ENCODE results near the gene FMN2.
"Not testable (repeated sequence)": the region's sequence is repeated elsewhere in the genome, so short reads cannot be mapped to it uniquely, and the experiment has no call there.

DNA sequence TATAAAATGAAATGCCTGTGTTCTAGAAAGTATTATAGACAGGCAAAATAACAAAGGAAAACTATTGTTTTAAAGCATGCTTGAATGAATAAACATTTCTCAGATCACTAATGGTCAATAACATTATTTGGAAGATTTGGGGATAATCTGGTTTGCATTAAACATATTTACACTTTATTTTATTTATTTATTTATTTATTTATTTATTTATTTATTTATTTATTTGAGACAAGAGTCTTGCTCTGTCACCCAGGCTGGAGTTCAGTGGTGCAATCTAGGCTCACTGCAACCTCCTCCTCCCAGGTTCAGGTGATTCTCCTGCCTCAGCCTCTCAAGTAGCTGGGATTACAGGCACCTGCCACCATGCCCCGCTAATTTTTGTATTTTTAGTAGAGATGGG, 236.7 kb downstream of the FMN2 start:
- TF ChIP-seq, protein P1, sequence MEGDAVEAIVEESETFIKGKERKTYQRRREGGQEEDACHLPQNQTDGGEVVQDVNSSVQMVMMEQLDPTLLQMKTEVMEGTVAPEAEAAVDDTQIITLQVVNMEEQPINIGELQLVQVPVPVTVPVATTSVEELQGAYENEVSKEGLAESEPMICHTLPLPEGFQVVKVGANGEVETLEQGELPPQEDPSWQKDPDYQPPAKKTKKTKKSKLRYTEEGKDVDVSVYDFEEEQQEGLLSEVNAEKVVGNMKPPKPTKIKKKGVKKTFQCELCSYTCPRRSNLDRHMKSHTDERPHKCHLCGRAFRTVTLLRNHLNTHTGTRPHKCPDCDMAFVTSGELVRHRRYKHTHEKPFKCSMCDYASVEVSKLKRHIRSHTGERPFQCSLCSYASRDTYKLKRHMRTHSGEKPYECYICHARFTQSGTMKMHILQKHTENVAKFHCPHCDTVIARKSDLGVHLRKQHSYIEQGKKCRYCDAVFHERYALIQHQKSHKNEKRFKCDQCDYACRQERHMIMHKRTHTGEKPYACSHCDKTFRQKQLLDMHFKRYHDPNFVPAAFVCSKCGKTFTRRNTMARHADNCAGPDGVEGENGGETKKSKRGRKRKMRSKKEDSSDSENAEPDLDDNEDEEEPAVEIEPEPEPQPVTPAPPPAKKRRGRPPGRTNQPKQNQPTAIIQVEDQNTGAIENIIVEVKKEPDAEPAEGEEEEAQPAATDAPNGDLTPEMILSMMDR (conservative IDR thresholded peaks at IDR 0.05), result not testable (repeated sequence)
- TF ChIP-seq EZH2 (IDR thresholded peaks at IDR 0.05; ENCODE audit: low read depth), result not testable (repeated sequence)
